Activated T-cell treated with anti-CD3 and anti-CD28 coated beads, Interleukin-2, amount 50 U/mL, for 72 hours (primary cell): ENCODE results near the gene UCKL1. TPM values are rescaled to one million over a fixed set of nuclear protein-coding genes. Genes with fewer than 3 reads are reported as not detected.

ENCODE experiments used
- ATAC-seq, 2 donors: fragments of 150-1000 bp; cut with Tn5 transposase; replicated peaks in 1 of 2; 2 replicates each; pipeline ENCODE4 v1.10.0; 2021; ENCODE audit warnings: moderate library complexity in 2 of 2, mild to moderate bottlenecking in 1 of 2
- DNase-seq, 2 donors: peaks; one replicate each; pipeline ENCODE4 v3.0.0; 2021 to 2022; ENCODE audit warnings: mixed read lengths in 1 of 2
- H3K27ac Mint-ChIP-seq: one replicate; pipeline ENCODE4 v1.8.0; 2022; ENCODE audit warnings: mild to moderate bottlenecking, moderate library complexity, mixed read lengths
- H3K27me3 Mint-ChIP-seq: one replicate; pipeline ENCODE4 v1.8.0; 2022; ENCODE audit warnings: low read depth, mixed read lengths
- H3K36me3 Mint-ChIP-seq, 2 donors: one replicate each; pipeline ENCODE4 v1.8.0; 2022; ENCODE audit warnings: mixed read lengths in 2 of 2, mild to moderate bottlenecking in 1 of 2; ENCODE audit not compliant: insufficient read depth in 2 of 2
- H3K4me1 Mint-ChIP-seq: one replicate; pipeline ENCODE4 v1.8.0; 2022; ENCODE audit warnings: low read depth, mixed read lengths
- H3K4me3 Mint-ChIP-seq, 2 donors: one replicate each; pipeline ENCODE4 v1.8.0; 2022; ENCODE audit warnings: mild to moderate bottlenecking in 2 of 2, mixed read lengths in 2 of 2, moderate library complexity in 2 of 2
- H3K9me3 Mint-ChIP-seq, 2 donors: one replicate each; pipeline ENCODE4 v1.8.0; 2022; ENCODE audit warnings: mixed read lengths in 2 of 2
- total RNA-seq, 2 donors: library from RNA; stranded (reverse); gene quantifications; one replicate each; pipeline ENCODE4 v1.2.3, GENCODE V29; 2022

UCKL1 gene
- total RNA-seq, 2 donors from 2014 or later, result 27.9 to 33.1 TPM

DNA sequence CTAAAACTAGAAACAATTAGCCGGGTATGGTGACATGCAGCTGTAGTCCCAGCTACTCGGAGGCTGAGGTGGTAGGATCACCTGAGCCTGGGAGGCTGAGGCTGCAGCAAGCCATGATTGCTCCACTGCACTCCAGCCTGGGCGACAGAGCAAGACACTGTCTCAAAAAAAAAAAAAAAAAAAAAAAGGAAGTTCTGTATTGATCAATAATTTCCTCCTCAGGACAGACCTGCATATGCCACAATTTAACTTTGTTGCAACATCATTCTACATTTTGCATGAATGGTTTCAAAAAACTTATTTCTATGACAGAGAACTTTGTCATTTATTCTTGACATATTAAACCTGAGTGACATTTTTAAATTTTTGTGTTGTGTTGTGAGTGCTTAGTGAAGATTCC lies 55.8 kb downstream of the UCKL1 start:
- H3K9me3 Mint-ChIP-seq, result no peaks in the 10 kb centered on the region
- no peaks in the 10 kb centered on the region for H3K27me3 Mint-ChIP-seq
- H3K4me3 Mint-ChIP-seq, result no peak overlapping the region
- DNase-seq (no peak), ATAC-seq (no peak)
- H3K27ac Mint-ChIP-seq, result no peak overlapping the region
- H3K4me1 Mint-ChIP-seq, result peaks cover 77% of the 10 kb centered on the region
- H3K36me3 Mint-ChIP-seq, result peaks cover 4 to 6% of the 10 kb centered on the region in 2 donors

DNA sequence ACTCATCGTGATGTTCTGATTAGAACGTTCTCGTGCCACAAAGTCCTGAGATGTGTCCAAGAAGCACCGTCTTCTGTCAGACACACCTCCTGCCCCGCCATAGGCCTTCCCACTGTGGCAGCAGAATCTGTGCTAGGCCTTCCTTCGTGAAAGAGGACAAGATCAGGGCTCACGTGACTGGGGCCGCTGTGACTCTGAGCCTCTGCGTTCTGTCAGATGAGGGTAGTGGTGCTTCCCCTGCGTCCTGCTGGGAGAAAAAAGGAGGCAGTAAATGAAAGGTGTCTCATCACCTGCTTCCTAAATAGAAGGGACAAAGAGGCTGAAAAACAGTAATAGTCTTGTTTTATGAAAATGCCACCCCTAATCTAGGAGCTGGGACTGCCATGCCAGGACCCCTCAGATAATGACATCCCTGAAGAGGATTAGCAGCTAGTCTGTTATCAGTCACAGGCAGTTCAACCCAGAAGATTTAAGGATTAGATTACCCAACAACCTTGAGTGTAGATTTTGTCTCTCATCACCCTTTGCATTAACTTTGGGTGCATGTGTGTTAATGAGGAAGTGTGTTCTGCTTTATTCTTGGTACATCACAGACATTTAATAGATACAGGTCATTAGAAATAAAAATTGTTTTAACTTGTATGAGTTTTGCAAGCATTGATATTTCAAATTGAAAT lies 57.2 kb downstream of the UCKL1 start:
- DNase-seq, result no peak
- Mint-ChIP-seq H3K36me3 (peaks cover 4 to 6% of the 10 kb centered on the region in 2 donors), H3K9me3 (no peaks in the 10 kb centered on the region), H3K4me3 (no peak overlapping the region), H3K27me3 (no peaks in the 10 kb centered on the region), H3K27ac (no peak overlapping the region), H3K4me1 (peaks cover 72% of the 10 kb centered on the region)
- no peak for ATAC-seq

GRCh38 chr20:63897978-63898561 lies 58.1 kb downstream of the UCKL1 start:
- H3K4me1 Mint-ChIP-seq, result peaks cover 67% of the 10 kb centered on the region
- no peaks in the 10 kb centered on the region for H3K9me3 Mint-ChIP-seq
- H3K36me3 Mint-ChIP-seq, result peaks cover 4 to 6% of the 10 kb centered on the region in 2 donors
- peak overlapping the region; percentile 63 to 77 for H3K4me3 Mint-ChIP-seq
- no peak for DNase-seq
- ATAC-seq, result no peak
- H3K27me3 Mint-ChIP-seq, result no peaks in the 10 kb centered on the region
- peak overlapping the region; percentile 91 for H3K27ac Mint-ChIP-seq

DNA sequence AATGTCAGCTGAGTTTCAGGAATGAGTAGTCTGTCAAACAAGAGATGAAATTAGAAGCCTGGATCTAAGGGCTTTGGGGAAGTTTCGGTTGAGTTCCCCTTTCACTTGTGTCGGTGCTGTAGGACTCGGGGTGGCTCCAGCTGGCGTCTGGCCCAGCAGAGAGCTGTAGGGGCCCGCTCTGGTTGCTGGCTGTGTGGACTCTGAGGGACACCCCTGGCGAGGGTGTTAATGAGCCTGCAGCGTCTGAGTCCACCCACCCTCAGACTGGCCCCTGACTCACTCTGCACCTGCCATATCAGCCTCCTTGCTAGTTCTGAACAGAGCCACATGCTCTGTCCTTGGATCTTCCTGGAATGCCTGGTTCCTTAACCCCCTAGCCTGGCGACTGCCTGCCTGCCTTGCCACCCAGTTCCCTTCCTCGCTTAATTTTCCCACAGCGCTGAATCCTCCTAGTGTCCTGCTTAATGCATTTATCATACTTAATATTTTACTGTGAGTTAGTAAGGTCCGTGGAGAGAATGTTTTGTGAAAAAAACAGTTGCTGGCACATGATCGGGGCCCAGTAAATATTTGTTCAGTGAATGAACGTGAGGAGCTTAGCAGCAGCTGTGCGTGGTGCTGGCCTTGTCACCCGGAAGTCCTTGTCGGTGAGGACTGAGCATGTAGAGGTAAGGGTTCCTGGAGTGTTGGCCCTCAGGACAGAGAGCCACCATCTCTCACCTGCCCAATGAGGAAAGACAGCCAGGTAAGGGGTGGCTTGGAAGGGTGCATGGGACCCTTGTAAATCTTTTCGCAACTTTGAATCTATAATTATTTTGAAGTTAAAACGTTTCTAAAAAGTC lies 59.7 kb downstream of the UCKL1 start:
- DNase-seq (peak; percentile 28 to 35), ATAC-seq (peak; percentile 10 to 37)
- H3K9me3 Mint-ChIP-seq, result no peaks in the 10 kb centered on the region
- peak overlapping the region; percentile 99 for H3K27ac Mint-ChIP-seq
- peaks cover 51% of the 10 kb centered on the region for H3K4me1 Mint-ChIP-seq
- peak overlapping the region; percentile 91 to 99 for H3K4me3 Mint-ChIP-seq
- no peaks in the 10 kb centered on the region for H3K27me3 Mint-ChIP-seq
- peaks cover 2 to 4% of the 10 kb centered on the region in 2 donors for H3K36me3 Mint-ChIP-seq

- Mint-ChIP-seq H3K4me1 (peaks cover 46% of the 10 kb centered on the region), H3K27me3 (no peaks in the 10 kb centered on the region), H3K4me3 (peak overlapping the region; percentile 91 to 99), H3K9me3 (no peaks in the 10 kb centered on the region), H3K27ac (peak overlapping the region; percentile 99), H3K36me3 (peaks cover 2 to 4% of the 10 kb centered on the region in 2 donors)
- ATAC-seq (no peak), DNase-seq (no peak)
Observed at GRCh38 chr20:63895952-63896263, 60.3 kb downstream of the UCKL1 start.

GRCh38 chr20:63895202-63895951 lies 60.8 kb downstream of the UCKL1 start:
- peaks cover 2 to 4% of the 10 kb centered on the region in 2 donors for H3K36me3 Mint-ChIP-seq
- DNase-seq, result no peak
- peaks cover 45% of the 10 kb centered on the region for H3K4me1 Mint-ChIP-seq
- peak overlapping the region; percentile 91 to 99 for H3K4me3 Mint-ChIP-seq
- ATAC-seq, result no peak
- H3K9me3 Mint-ChIP-seq, result no peaks in the 10 kb centered on the region
- peak overlapping the region; percentile 99 for H3K27ac Mint-ChIP-seq
- H3K27me3 Mint-ChIP-seq, result no peaks in the 10 kb centered on the region

DNA sequence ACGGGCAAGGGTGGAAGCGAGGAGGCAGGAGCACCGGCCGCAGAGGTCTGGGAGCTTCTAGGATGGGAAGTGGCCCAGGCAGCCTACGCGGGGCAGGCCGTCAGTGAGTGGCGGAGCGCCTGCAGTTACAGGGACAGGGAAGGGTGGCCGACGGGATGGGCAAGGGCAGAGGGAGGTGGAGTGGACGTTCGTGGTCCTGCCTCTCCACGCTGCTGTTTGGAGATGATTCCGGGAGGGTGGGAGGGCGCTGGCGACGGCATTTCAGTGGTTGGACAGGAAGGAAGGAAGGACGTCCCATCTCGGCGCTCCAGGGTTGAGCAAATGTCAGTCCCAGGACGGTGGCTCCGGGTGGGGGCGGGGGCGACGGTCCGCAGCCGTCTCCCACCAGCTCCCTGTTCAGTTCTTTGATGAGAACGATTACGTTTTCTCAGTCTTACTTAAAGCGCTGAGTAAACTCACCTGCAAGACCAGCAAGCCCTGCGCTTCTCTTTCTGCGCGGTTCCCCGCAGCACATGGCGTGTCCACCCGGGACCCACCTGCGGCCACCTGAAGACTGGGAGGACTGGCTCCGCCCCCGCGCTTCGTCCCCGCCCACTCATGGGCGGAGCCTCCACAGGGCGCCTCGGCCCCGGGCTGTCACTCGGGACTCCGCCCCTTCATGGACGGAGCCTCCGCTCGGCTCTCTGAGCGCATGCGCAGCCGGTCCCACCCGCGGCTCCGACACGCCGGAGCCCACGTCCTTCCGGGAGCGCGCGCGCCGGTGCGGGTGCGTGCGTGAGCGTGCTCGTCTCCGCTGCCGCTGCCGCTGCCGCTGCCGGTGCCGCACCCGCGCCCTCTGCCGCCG lies 61.6 kb downstream of the UCKL1 start, which contains the start of gene DNAJC5:
TSS of gene DNAJC5 (plus strand) at position 769 of the 844 bp plus-strand sequence. CDS start 33,220 bp downstream, outside the sequence.
- ATAC-seq (peak; percentile 84 to 88), DNase-seq (peak; percentile 96 to 98)
- Mint-ChIP-seq H3K36me3 (peaks cover 4 to 5% of the 10 kb centered on the region in 2 donors), H3K4me3 (peak within 1 kb of the TSS; percentile 91 to 99), H3K9me3 (no peaks in the 10 kb centered on the region), H3K4me1 (peaks cover 45% of the 10 kb centered on the region), H3K27ac (peak within 1 kb of the TSS; percentile 99), H3K27me3 (no peaks in the 10 kb centered on the region)

DNA sequence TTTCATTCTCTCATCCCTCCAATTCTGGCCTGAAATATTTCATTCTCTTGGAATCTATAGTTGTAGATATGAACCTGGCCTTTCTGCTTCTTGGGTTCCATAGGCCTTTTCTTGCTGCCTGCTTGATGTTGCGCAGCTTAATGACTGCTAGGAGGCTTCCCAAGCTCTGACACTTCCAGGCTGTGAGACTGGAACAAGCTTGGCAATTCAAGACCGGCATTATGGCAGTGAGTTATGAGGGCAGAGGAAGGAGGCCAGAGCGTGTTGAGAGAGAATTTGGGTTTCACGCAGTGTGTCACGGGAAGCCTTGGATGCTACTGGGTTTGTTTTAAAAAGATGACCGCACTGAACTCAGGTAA lies 62.2 kb downstream of the UCKL1 start:
- H3K4me3 Mint-ChIP-seq, result peak overlapping the region; percentile 73 to 79
- no peak for DNase-seq

DNA sequence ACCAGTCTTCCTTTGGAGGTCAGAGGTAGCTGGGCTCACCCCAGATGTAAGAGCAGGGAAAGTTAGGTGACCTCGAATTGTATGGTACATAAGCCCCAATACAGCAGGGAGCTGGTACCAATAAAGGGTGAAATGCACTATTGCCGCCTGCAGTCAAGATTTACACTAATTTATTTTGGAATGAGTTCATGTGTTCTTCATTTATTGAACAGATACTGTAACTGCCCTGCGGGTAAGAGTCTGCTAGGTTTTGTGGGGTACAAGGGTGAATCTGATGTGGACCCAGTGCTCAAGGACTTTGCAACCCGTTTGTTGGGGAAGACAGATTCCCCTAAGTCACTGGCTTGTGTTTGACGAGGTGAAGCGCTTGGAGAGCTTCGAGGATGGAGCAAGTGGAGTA lies 63.8 kb downstream of the UCKL1 start:
- Mint-ChIP-seq H3K27me3 (no peaks in the 10 kb centered on the region), H3K9me3 (no peaks in the 10 kb centered on the region), H3K36me3 (peaks cover 2 to 3% of the 10 kb centered on the region in 2 donors), H3K27ac (no peak overlapping the region), H3K4me3 (no peak overlapping the region), H3K4me1 (peaks cover 24% of the 10 kb centered on the region)
- no peak for DNase-seq
- no peak for ATAC-seq

More for the DNA sequence above, 62.2 kb downstream of the UCKL1 start:
- no peak for ATAC-seq
- H3K4me1 Mint-ChIP-seq, result peaks cover 39% of the 10 kb centered on the region
- peak overlapping the region; percentile 9 for H3K27ac Mint-ChIP-seq
- H3K36me3 Mint-ChIP-seq, result peaks cover 3 to 4% of the 10 kb centered on the region in 2 donors
- H3K27me3 Mint-ChIP-seq, result no peaks in the 10 kb centered on the region
- no peaks in the 10 kb centered on the region for H3K9me3 Mint-ChIP-seq

DNA sequence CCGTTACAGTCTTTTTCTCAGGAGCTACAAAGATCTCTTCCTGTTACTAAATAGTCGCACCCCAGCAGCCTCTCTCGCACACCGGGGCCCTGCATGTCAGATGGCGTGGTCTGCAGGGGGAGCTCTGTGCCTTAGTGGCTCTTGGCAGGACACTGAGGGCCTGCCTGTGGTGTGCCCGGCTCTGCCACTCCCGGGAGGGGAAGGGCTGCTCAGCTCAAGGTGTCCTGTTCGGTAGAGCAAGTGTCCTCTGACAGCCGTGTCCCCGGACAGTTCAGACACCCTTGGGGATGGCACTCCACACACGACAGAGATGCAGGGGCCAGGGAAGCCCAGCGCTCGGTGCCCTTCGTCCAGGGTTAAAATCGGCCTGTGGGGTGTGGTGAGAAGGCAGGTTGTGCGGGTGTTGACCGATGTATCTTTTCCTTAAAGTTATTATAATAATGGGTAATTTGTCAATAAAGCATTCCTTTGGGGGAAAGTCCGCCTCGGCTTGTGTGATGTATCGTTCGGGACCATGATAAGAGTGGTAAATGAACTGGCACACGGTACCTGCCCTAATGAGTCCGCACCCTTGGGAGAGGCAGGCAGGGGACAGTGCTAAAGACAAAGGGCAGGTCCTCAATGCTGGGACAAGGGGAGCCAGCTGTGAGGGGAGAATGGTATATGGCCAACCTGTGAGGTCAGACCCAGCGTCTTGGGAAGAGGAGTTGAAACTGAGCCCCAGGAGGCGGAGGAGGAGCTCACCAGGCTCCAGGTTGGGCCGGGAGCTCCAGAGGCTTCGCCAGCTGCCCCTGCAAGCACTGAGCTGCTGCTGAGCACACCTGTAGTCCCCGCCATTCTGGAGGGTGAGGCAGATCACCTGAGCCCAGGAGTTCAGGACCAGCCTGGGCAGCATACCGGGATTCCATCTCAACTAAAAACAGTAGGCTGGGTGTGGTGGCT lies 64.9 kb downstream of the UCKL1 start:
- Mint-ChIP-seq H3K27ac (no peak overlapping the region), H3K9me3 (no peaks in the 10 kb centered on the region), H3K4me1 (peaks cover 19% of the 10 kb centered on the region), H3K27me3 (no peaks in the 10 kb centered on the region), H3K36me3 (peaks cover 0 to 6% of the 10 kb centered on the region in 2 donors), H3K4me3 (no peak overlapping the region)
- DNase-seq, result no peak
- ATAC-seq, result no peak

- DNase-seq (no peak), ATAC-seq (no peak)
- H3K27ac Mint-ChIP-seq, result no peak overlapping the region
- H3K4me1 Mint-ChIP-seq, result peaks cover 12% of the 10 kb centered on the region
- H3K9me3 Mint-ChIP-seq, result no peaks in the 10 kb centered on the region
- H3K4me3 Mint-ChIP-seq, result no peak overlapping the region
- peaks cover 0 to 6% of the 10 kb centered on the region in 2 donors for H3K36me3 Mint-ChIP-seq
- H3K27me3 Mint-ChIP-seq, result no peaks in the 10 kb centered on the region
Observed at GRCh38 chr20:63890616-63891015, 65.6 kb downstream of the UCKL1 start.
